ENCODE data around the gene CACNA1I. TPM values are rescaled to one million over a fixed set of nuclear protein-coding genes. Genes with fewer than 3 reads are reported as not detected.

CACNA1I gene
- total RNA-seq, 3 donors from 2014 or later (not counting 1 experiment from before 2014, with no cell fraction given) = 0.05 to 0.83 (median 0.72) TPM

DNA sequence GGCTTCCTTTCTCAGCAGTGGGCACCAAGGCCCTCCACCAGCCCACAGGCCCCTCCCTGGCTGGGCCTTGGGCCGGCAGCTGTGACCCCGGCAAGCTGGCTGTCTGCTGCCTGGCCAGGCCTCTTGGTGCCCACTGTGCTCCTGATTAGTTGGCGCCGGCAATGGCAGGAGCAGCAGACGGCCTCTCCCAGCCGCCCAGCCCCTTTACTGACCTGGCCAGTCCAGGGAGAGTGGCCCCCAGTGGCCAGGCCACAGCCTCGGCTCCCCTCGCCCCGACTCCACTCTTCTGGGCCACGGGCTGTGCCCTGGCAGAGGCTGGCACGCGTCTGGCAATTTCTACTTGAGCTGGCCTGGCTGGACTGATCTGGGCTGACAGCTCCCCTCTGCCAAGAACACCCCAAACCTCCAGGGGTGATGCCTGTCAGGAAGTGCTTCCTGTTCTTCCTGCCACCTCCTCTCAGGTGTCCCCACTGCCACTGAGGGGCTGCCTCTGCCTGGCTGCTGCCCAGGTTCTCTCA is 58.1 kb downstream of the CACNA1I start:
- TF ChIP-seq, protein P1, sequence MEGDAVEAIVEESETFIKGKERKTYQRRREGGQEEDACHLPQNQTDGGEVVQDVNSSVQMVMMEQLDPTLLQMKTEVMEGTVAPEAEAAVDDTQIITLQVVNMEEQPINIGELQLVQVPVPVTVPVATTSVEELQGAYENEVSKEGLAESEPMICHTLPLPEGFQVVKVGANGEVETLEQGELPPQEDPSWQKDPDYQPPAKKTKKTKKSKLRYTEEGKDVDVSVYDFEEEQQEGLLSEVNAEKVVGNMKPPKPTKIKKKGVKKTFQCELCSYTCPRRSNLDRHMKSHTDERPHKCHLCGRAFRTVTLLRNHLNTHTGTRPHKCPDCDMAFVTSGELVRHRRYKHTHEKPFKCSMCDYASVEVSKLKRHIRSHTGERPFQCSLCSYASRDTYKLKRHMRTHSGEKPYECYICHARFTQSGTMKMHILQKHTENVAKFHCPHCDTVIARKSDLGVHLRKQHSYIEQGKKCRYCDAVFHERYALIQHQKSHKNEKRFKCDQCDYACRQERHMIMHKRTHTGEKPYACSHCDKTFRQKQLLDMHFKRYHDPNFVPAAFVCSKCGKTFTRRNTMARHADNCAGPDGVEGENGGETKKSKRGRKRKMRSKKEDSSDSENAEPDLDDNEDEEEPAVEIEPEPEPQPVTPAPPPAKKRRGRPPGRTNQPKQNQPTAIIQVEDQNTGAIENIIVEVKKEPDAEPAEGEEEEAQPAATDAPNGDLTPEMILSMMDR (IDR thresholded peaks at IDR 0.05) = no peak
- Mint-ChIP-seq H3K4me1 (peaks cover 6 to 17% of the 10 kb centered on the region in 2 donors), H3K9me3 (no peaks in the 10 kb centered on the region), H3K4me3 (no peak overlapping the region), H3K36me3 (no peaks in the 10 kb centered on the region), H3K27ac (peak overlapping the region in 1 of 2 donors; percentile 40), H3K27me3 (ENCODE audit: low read depth in 2 of 2) (peaks cover 0 to 16% of the 10 kb centered on the region in 2 donors)
- WGBS (ENCODE audit: insufficient coverage) = 81% methylated on average over 12 of the region's 12 CpGs
- ATAC-seq (no peak), DNase-seq (no peak)
- Histone ChIP-seq H3K4me3 (ENCODE audit: low read length) (no peak overlapping the region), H3K36me3 (ENCODE audit: control insufficient read depth, insufficient read depth, low read length) (no peaks in the 10 kb centered on the region), H3K27me3 (ENCODE audit: control insufficient read depth, insufficient read depth, low read length) (peaks cover 3% of the 10 kb centered on the region), H3K4me1 (ENCODE audit: control insufficient read depth, insufficient read depth, low read length) (peaks cover 17% of the 10 kb centered on the region), H3K9me3 (ENCODE audit: control insufficient read depth, insufficient read depth, low read length) (no peaks in the 10 kb centered on the region), H3K27ac (ENCODE audit: low read length) (no peak overlapping the region)
- intact Hi-C loops (cut with micrococcal nuclease) = no loop called here

DNA sequence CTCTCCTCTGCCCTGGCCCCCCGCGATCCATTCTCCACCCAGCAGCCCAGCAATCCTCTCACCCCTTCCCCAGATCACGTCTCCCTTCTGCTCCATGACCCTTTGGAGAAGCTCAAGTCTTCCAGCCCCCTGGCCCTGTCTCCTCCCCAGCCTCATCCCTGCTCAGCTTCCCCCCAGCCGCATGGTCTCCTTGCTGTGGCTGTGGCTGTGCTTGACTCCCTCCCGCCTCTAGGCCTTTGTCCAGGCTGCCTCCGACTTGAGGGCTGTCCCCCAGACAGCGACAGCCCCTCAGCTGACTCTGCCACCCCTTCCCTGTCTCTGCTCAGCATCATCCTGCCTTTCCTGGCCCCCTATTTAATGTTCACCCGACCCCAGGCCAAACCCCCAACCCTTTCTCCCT is 59.3 kb downstream of the CACNA1I start:
- no peak for ATAC-seq
- Mint-ChIP-seq H3K36me3 (no peaks in the 10 kb centered on the region), H3K4me3 (no peak overlapping the region)

GRCh38 chr22:39630721-39631120 is 60.2 kb downstream of the CACNA1I start:
- H3K27ac Mint-ChIP-seq = no peak overlapping the region
- H3K27ac ChIP-seq (ENCODE audit: low read length) = no peak overlapping the region
- H3K36me3 ChIP-seq (ENCODE audit: control insufficient read depth, insufficient read depth, low read length) = no peaks in the 10 kb centered on the region
- no peaks in the 10 kb centered on the region for H3K9me3 ChIP-seq (ENCODE audit: control insufficient read depth, insufficient read depth, low read length)
- DNase-seq = no peak
- H3K36me3 Mint-ChIP-seq = no peaks in the 10 kb centered on the region
- no peak overlapping the region for H3K4me3 Mint-ChIP-seq
- no peaks in the 10 kb centered on the region for H3K9me3 Mint-ChIP-seq
- H3K27me3 ChIP-seq (ENCODE audit: control insufficient read depth, insufficient read depth, low read length) = peaks cover 3% of the 10 kb centered on the region
- H3K27me3 Mint-ChIP-seq (ENCODE audit: low read depth in 2 of 2) = peaks cover 0 to 16% of the 10 kb centered on the region in 2 donors
- H3K4me3 ChIP-seq (ENCODE audit: low read length) = no peak overlapping the region
- H3K4me1 ChIP-seq (ENCODE audit: control insufficient read depth, insufficient read depth, low read length) = peaks cover 17% of the 10 kb centered on the region
- H3K4me1 Mint-ChIP-seq = peaks cover 6 to 17% of the 10 kb centered on the region in 2 donors
- WGBS (ENCODE audit: insufficient coverage) = 87% methylated on average over 8 of the region's 8 CpGs
- TF ChIP-seq, protein P1 (IDR thresholded peaks at IDR 0.05) = no peak
- intact Hi-C loops (cut with micrococcal nuclease) = no loop called here
- no peak for ATAC-seq

More for the DNA sequence above, 59.3 kb downstream of the CACNA1I start:
- no peaks in the 10 kb centered on the region for H3K9me3 ChIP-seq (ENCODE audit: control insufficient read depth, insufficient read depth, low read length)
- H3K27me3 ChIP-seq (ENCODE audit: control insufficient read depth, insufficient read depth, low read length) = peaks cover 3% of the 10 kb centered on the region
- H3K4me3 ChIP-seq (ENCODE audit: low read length) = no peak overlapping the region
- no peaks in the 10 kb centered on the region for H3K36me3 ChIP-seq (ENCODE audit: control insufficient read depth, insufficient read depth, low read length)
- intact Hi-C loops (cut with micrococcal nuclease) = no loop called here
- Mint-ChIP-seq H3K4me1 (peaks cover 6 to 17% of the 10 kb centered on the region in 2 donors), H3K27me3 (ENCODE audit: low read depth in 2 of 2) (peaks cover 0 to 16% of the 10 kb centered on the region in 2 donors), H3K9me3 (no peaks in the 10 kb centered on the region), H3K27ac (no peak overlapping the region)
- H3K27ac ChIP-seq (ENCODE audit: low read length) = no peak overlapping the region
- WGBS (ENCODE audit: insufficient coverage) = 85% methylated on average over 8 of the region's 8 CpGs
- peaks cover 17% of the 10 kb centered on the region for H3K4me1 ChIP-seq (ENCODE audit: control insufficient read depth, insufficient read depth, low read length)
- TF ChIP-seq, protein P1 (IDR thresholded peaks at IDR 0.05) = no peak
- no peak for DNase-seq

Measured in natural killer cell (primary cell).